Measurements from ENCODE around the gene FBLN1. TPM values are rescaled to one million over a fixed set of nuclear protein-coding genes. Genes with fewer than 3 reads are reported as not detected.

The FBLN1 gene
- total and polyA plus RNA-seq, 2 donors (not counting 1 experiment from before 2014, with no cell fraction given), result not detected

GRCh38 chr22:45587638-45588505, 85.2 kb downstream of the FBLN1 start:
- ChIA-PET POLR2A (no interaction called here), CTCF (no interaction called here)
- H3K4me3 ChIP-seq (ENCODE audit: control extremely low read depth in 1 of 5, extremely low read depth in 1 of 5, insufficient read depth in 1 of 5, low read depth in 2 of 5, low read length in 4 of 5), result no peak overlapping the region
- peaks cover 0 to 26% (median 12%) of the 10 kb centered on the region in 3 donors for H3K9me3 ChIP-seq (ENCODE audit: control extremely low read depth in 1 of 3, control insufficient read depth in 2 of 3, insufficient read depth in 1 of 3, low read length in 2 of 3)
- H3K27me3 Mint-ChIP-seq, result peaks cover 11% of the 10 kb centered on the region
- H3K27ac Mint-ChIP-seq, result no peak overlapping the region
- H3K27ac ChIP-seq (ENCODE audit: low read length in 2 of 2), result no peak overlapping the region
- H3K9ac ChIP-seq (ENCODE audit: low read length), result no peak overlapping the region
- H3K36me3 ChIP-seq (replicated peaks in 1 of 2; ENCODE audit: control extremely low read depth in 1 of 2, control insufficient read depth in 1 of 2, extremely low read depth in 1 of 2, insufficient read depth in 2 of 2, low read length in 1 of 2), result no peaks in the 10 kb centered on the region
- peaks cover 11 to 12% of the 10 kb centered on the region in 2 donors for H3K4me1 ChIP-seq (ENCODE audit: control insufficient read depth in 2 of 2, insufficient read depth in 2 of 2, low read length in 2 of 2)
- intact Hi-C loops (cut with micrococcal nuclease), result no loop called here
- TF ChIP-seq EZH2 (IDR thresholded peaks at IDR 0.05; ENCODE audit: borderline replicate concordance, insufficient read depth, low read depth, low read length, poor library complexity, severe bottlenecking), result no peak
- TF ChIP-seq CTCF (IDR thresholded peaks at IDR 0.05), result no peak
- H3K9me3 Mint-ChIP-seq (ENCODE audit: insufficient read depth), result peaks cover 3% of the 10 kb centered on the region
- H3K4me2 ChIP-seq (replicated peaks; ENCODE audit: low read depth, low read length, poor library complexity, severe bottlenecking), result no peak overlapping the region
- 92% methylated on average over 13 of the region's 17 CpGs for WGBS (ENCODE audit: insufficient coverage)
- ATAC-seq (ENCODE audit: low read depth) (no peak), DNase-seq (no peak)
- H3K27me3 ChIP-seq (replicated peaks in 1 of 4; ENCODE audit: control extremely low read depth in 1 of 4, control insufficient read depth in 3 of 4, insufficient read depth in 4 of 4, low read length in 3 of 4), result no peaks in the 10 kb centered on the region
- H4K20me1 ChIP-seq (ENCODE audit: control insufficient read depth, insufficient read depth, low read length, poor library complexity, severe bottlenecking), result no peaks in the 10 kb centered on the region
- H2AFZ ChIP-seq (ENCODE audit: insufficient read depth, low read depth, low read length, poor library complexity, severe bottlenecking), result no peak overlapping the region
- no peak overlapping the region for H3K4me3 Mint-ChIP-seq
- H3K79me2 ChIP-seq (ENCODE audit: control insufficient read depth, insufficient read depth, low read length), result no peaks in the 10 kb centered on the region
- H3K4me1 Mint-ChIP-seq, result peaks cover 7% of the 10 kb centered on the region

- no peak overlapping the region for H3K4me3 Mint-ChIP-seq
- Histone ChIP-seq H3K4me1 (ENCODE audit: control insufficient read depth in 2 of 2, insufficient read depth in 2 of 2, low read length in 2 of 2) (no peaks in the 10 kb centered on the region), H3K9ac (ENCODE audit: low read length) (no peak overlapping the region), H2AFZ (ENCODE audit: insufficient read depth, low read depth, low read length, poor library complexity, severe bottlenecking) (no peak overlapping the region), H3K4me2 (replicated peaks; ENCODE audit: low read depth, low read length, poor library complexity, severe bottlenecking) (no peak overlapping the region), H3K36me3 (replicated peaks in 1 of 2; ENCODE audit: control extremely low read depth in 1 of 2, control insufficient read depth in 1 of 2, extremely low read depth in 1 of 2, insufficient read depth in 2 of 2, low read length in 1 of 2) (no peaks in the 10 kb centered on the region), H4K20me1 (ENCODE audit: control insufficient read depth, insufficient read depth, low read length, poor library complexity, severe bottlenecking) (no peaks in the 10 kb centered on the region), H3K79me2 (ENCODE audit: control insufficient read depth, insufficient read depth, low read length) (no peaks in the 10 kb centered on the region), H3K27ac (ENCODE audit: low read length in 2 of 2) (no peak overlapping the region), H3K4me3 (ENCODE audit: control extremely low read depth in 1 of 5, extremely low read depth in 1 of 5, insufficient read depth in 1 of 5, low read depth in 2 of 5, low read length in 4 of 5) (no peak overlapping the region), H3K27me3 (replicated peaks in 1 of 4; ENCODE audit: control extremely low read depth in 1 of 4, control insufficient read depth in 3 of 4, insufficient read depth in 4 of 4, low read length in 3 of 4) (peaks cover 0 to 3% (median 0%) of the 10 kb centered on the region in 4 experiments), H3K9me3 (ENCODE audit: control extremely low read depth in 1 of 3, control insufficient read depth in 2 of 3, insufficient read depth in 1 of 3, low read length in 2 of 3) (peaks cover 0 to 9% (median 0%) of the 10 kb centered on the region in 3 donors)
- intact Hi-C loops (cut with micrococcal nuclease), result no loop called here
- no peak for ATAC-seq (ENCODE audit: low read depth)
- POLR2A ChIA-PET, result no interaction called here
- H3K9me3 Mint-ChIP-seq (ENCODE audit: insufficient read depth), result no peaks in the 10 kb centered on the region
- DNase-seq, result no peak
- 95% methylated on average over 6 of the region's 8 CpGs for WGBS (ENCODE audit: insufficient coverage)
- no peaks in the 10 kb centered on the region for H3K4me1 Mint-ChIP-seq
- TF ChIP-seq CTCF (IDR thresholded peaks at IDR 0.05) (no peak), EZH2 (IDR thresholded peaks at IDR 0.05; ENCODE audit: borderline replicate concordance, insufficient read depth, low read depth, low read length, poor library complexity, severe bottlenecking) (no peak)
- H3K27me3 Mint-ChIP-seq, result peaks cover 16% of the 10 kb centered on the region
- H3K27ac Mint-ChIP-seq, result no peak overlapping the region
- CTCF ChIA-PET, result no interaction called here
Measured at GRCh38 chr22:45589556-45589955, 86.9 kb downstream of the FBLN1 start.

Measured in B cell (primary cell).